ENCODE results near the gene PRR29.

PRR29 gene

DNA sequence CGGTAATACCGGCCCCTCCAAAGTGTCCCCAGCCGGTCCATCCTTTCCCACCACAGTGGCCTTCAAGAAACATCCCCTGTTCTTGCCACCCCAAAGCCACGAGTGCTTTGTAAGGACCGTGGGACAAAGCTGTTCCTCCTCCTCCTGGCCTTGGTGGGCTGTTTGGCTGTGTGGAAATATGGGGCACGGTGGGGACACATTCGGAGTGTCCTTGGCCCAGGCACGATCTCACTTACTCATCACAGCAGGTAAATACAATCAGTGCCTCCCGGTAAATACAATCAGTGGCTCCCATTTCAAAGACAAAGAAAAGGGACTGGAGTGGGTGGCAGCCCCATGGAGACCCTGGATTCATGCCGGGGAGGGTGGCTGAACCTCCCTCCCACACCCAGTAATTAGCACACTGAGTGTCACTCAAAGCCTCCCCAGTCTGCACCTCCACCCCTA, 35.8 kb upstream of the PRR29 start:
- no peaks in the 10 kb centered on the region for H3K36me3 ChIP-seq
- no peaks in the 10 kb centered on the region for H3K9me3 ChIP-seq
- H3K4me3 ChIP-seq (ENCODE audit: low read depth, low read length) = no peak overlapping the region
- peaks cover 3% of the 10 kb centered on the region; the same call in 1 of the 2 replicates for H3K4me1 ChIP-seq
- DNase-seq = no peak
- TF ChIP-seq, protein P1, sequence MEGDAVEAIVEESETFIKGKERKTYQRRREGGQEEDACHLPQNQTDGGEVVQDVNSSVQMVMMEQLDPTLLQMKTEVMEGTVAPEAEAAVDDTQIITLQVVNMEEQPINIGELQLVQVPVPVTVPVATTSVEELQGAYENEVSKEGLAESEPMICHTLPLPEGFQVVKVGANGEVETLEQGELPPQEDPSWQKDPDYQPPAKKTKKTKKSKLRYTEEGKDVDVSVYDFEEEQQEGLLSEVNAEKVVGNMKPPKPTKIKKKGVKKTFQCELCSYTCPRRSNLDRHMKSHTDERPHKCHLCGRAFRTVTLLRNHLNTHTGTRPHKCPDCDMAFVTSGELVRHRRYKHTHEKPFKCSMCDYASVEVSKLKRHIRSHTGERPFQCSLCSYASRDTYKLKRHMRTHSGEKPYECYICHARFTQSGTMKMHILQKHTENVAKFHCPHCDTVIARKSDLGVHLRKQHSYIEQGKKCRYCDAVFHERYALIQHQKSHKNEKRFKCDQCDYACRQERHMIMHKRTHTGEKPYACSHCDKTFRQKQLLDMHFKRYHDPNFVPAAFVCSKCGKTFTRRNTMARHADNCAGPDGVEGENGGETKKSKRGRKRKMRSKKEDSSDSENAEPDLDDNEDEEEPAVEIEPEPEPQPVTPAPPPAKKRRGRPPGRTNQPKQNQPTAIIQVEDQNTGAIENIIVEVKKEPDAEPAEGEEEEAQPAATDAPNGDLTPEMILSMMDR (IDR thresholded peaks at IDR 0.05; ENCODE audit: low read depth, low read length) = no peak
- no peaks in the 10 kb centered on the region for H3K27me3 ChIP-seq

DNA sequence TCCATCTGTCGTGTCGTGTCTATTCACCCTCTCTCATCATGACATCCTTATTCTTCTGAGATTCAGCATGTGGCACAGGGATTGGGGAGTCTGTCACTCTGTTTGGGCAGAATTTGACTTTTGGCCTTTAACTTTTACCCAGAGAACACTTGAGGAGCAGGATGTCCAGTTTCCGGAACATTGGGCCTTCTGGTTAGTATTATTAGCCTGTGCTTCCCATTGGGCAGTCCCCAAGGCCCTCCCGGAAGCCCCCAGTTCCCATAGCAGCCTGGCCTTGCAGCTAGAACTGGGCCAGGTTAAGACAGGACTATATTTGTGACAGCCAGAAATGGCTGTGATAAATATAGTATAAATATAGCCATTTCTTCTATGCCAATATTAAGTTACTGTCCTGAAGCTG, 35.0 kb upstream of the PRR29 start:
- TF ChIP-seq, protein P1 (IDR thresholded peaks at IDR 0.05; ENCODE audit: low read depth, low read length) = no peak
- peaks cover 3% of the 10 kb centered on the region; the same call in 1 of the 2 replicates for H3K4me1 ChIP-seq
- H3K9me3 ChIP-seq = no peaks in the 10 kb centered on the region
- H3K27me3 ChIP-seq = no peaks in the 10 kb centered on the region
- no peak for DNase-seq
- no peaks in the 10 kb centered on the region for H3K36me3 ChIP-seq
- no peak overlapping the region for H3K4me3 ChIP-seq (ENCODE audit: low read depth, low read length)

DNA sequence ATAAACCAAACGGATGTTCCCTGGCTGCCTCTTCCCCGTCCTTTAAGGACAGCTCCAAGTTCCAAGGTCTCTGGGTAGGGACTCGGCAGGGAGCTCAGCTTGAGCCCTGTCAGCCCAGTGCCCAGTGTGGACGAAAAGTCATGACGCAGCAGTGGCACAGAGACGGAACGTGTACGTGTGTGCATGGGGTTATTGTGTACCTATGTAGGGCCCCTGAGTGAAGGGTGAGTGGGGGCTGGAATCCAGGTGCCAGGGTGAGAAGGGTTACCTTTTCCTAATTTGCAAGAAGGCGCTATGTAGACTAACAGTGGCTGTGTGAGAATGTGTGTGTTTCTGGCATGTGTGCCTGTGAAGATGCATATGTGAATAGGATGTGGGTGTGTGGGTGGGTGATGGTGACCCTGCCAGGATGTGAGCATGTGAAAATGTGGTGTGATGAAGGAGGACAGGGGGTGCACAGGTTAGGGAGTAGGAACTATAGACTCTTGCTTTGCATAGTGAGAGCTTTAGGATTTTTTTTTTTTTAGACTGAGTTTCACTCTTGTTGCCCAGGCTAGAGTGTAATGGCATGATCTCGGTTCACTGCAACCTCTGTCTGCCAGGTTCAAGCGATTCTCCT, 31.4 kb upstream of the PRR29 start:
- TF ChIP-seq, protein P1 (IDR thresholded peaks at IDR 0.05; ENCODE audit: low read depth, low read length) = no peak
- DNase-seq = no peak
- no peaks in the 10 kb centered on the region for H3K9me3 ChIP-seq
- H3K4me3 ChIP-seq (ENCODE audit: low read depth, low read length) = no peak overlapping the region
- no peaks in the 10 kb centered on the region for H3K27me3 ChIP-seq
- peaks cover 3% of the 10 kb centered on the region; the same call in 1 of the 2 replicates for H3K4me1 ChIP-seq
- H3K36me3 ChIP-seq = no peaks in the 10 kb centered on the region

DNA sequence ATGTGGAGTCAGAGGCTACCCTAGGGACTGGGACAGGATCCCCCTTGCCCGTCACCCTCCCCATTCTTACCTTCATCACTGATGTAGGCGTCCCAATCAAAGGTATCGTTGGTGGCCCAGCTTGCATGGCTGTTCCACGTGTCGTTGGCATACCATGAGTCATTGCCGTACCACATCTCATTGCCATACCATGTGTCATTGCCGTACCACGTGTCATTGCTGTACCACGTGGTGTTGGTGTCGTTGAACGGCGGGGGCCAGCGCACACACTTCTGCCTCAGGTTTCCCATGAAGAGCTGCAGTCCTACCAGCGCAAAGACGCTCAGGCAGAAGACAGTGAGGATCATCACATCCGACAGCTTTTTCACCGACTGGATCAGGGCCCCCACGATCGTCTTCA, 30.2 kb upstream of the PRR29 start:
- DNase-seq = no peak
- Histone ChIP-seq H3K36me3 (no peaks in the 10 kb centered on the region), H3K27me3 (no peaks in the 10 kb centered on the region), H3K4me3 (ENCODE audit: low read depth, low read length) (no peak overlapping the region), H3K9me3 (no peaks in the 10 kb centered on the region), H3K4me1 (no peaks in the 10 kb centered on the region)
- TF ChIP-seq, protein P1 (IDR thresholded peaks at IDR 0.05; ENCODE audit: low read depth, low read length) = no peak

DNA sequence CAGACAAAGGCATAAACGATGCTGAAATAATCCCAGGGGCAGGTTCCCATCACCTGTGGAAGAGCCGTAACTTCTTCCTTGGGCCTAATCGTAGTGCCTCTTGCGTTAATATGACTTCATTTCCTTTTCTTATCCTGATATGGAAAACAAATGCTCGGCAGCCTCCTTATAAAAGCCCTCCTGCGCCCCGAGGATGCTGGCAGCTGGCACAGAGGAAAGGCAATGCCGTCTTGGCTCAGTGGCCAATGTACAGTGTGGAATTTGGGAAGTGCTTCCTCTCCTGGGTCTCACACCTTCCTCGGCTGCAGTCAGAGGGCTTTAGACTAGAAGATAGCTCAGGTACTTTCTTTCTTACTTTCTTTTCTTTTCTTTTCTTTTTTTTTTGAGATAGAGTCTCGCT, 28.9 kb upstream of the PRR29 start:
- H3K27me3 ChIP-seq = no peaks in the 10 kb centered on the region
- H3K36me3 ChIP-seq = no peaks in the 10 kb centered on the region
- H3K4me1 ChIP-seq = no peaks in the 10 kb centered on the region
- no peaks in the 10 kb centered on the region for H3K9me3 ChIP-seq
- H3K4me3 ChIP-seq (ENCODE audit: low read depth, low read length) = no peak overlapping the region
- TF ChIP-seq, protein P1 (IDR thresholded peaks at IDR 0.05; ENCODE audit: low read depth, low read length) = no peak
- no peak for DNase-seq

DNA sequence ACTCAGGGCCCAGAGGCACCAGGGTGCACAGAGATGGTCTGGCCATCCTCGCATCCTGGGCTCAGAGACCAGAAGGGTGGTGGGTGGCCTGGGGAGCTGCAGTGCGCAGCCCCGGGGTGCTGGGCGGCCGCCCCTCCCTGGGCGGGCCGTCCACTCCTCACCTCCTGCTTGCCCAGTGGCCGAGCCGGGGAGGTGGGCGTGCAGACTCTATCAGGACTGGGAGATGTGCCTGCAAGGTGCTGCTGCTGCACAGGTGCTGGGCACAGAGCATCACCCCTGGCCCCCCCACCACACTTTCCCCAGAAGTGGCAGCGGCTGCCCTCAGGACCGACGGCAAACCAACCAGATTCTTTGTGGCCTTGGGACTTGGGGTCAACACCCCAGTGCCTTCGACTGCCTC, 25.4 kb upstream of the PRR29 start, which contains the start of gene SCN4A:
Gene SCN4A, minus strand, starts transcription at position 123 of the 400 bp plus-strand sequence. Its CDS starts 77 bp downstream, at position 46.
- H3K27me3 ChIP-seq = no peaks in the 10 kb centered on the region
- no peak for DNase-seq
- H3K36me3 ChIP-seq = no peaks in the 10 kb centered on the region
- TF ChIP-seq, protein P1 (IDR thresholded peaks at IDR 0.05; ENCODE audit: low read depth, low read length) = no peak
- no peaks in the 10 kb centered on the region for H3K4me1 ChIP-seq
- no peaks in the 10 kb centered on the region for H3K9me3 ChIP-seq
- no peak within 1 kb of the TSS for H3K4me3 ChIP-seq (ENCODE audit: low read depth, low read length)
